HG03571 (cell line): Measurements from ENCODE around the gene RPL31.

Source experiments
- ATAC-seq: cut with Tn5 transposase; IDR thresholded peaks from one replicate; pipeline ENCODE4 v1.9.1; 2021; ENCODE audit not compliant: unreplicated experiment

Gene RPL31

GRCh38 chr2:100992262-100992661, 9.8 kb upstream of the RPL31 start:
- no peak for ATAC-seq

DNA sequence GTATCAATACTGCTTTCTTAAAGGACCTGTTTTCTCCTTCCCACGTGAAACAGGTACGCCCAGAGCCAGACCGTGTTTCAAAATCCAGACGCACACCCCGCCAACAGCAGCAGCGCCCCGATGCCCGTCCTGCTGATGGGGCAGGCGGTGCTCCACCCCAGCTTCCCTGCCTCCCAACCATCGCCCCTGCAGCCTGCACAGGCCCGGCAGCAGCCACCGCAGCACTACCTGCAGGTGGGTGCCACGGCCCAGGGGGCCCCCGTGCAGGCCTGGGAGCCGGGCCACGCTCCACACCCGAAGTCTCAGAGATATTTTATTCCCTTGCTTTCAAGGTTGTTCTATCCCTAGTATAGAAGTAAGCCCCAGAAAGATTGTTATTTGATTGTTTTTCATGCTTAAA, 8.8 kb upstream of the RPL31 start:
- ATAC-seq, result no peak

DNA sequence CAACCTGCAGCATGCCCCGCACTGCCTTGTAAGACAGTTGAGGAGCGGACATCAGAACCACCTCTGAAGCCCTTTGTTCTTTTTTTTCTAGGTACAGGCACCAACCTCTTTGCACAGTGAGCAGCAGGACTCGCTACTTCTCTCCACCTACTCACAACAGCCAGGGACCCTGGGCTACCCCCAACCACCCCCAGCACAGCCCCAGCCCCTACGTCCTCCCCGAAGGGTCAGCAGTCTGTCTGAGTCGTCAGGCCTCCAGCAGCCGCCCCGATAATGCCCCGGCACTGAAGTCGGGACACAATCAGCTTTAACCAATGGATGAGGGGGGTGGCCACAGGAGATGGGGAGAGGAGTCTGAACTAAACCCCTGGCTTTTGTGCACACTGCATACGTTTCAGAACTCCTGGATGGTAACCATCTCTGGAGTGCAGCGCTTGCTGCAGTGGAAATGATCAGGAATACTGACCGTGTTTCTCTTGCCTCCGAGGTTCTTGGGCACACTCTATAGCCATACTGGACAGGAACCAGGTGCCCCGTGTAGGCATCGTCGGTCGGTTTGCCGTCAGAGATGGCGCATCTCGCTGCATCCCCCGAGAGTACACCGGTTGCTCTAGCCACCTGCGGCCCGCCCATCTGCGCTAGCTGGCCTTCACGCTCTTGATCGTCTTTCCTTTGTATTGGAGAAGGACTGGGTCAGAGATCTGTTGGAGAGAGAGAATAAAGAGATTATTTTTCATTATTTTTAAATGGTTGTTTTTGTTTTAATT, 6.6 kb upstream of the RPL31 start:
- no peak for ATAC-seq

DNA sequence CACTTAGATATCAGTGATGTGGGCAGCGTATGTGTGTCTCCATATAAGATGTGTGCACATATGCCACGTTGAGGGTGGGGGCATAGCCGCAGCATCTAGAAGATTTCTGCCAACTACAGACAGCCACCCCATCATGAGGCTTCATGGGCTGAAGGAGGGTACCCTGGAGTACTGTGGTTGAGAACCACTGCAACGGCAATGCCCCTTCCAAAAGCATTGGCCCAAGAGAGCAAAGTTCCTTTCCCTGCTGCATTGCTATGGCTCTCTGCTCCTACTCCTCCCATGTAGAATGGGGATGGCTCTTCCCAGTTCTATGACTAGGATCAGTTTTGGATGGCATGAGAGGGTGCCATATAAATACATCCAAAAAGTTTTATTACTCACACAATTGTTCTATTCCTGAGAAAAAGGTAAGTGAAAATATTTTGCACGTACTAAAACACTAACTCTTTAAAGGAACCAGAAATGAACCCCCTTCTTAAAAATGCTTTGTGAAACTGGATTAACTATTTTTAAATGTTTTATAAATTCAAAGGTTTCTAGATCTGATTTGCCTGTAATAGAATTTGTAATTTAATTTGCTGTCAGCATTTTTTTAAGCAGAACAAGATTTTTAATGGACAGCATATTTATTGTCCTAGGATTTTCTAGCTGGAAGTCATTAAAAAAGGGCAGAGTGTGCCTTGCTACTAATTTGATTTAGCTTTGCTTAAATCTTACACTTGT, 4.4 kb upstream of the RPL31 start:
- no peak for ATAC-seq

DNA sequence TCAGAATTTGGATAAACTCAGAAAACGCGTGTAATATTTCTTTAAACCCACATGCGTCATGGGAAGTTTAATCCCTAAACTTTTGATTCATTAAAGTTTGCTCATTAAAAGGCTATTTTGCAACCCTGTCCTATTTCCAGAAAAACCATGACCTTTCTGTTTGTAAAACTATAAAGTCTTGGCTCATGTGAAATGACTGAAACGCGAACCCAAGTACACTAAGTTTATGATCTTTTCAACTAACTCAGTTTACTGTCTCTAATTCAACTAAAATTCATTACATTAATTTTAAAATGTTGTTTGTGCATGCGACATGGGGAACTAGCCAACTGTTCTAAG, 3.9 kb upstream of the RPL31 start:
- ATAC-seq, result no peak

- ATAC-seq, result no peak
Observed at GRCh38 chr2:100999995-101000394, 2.1 kb upstream of the RPL31 start.

DNA sequence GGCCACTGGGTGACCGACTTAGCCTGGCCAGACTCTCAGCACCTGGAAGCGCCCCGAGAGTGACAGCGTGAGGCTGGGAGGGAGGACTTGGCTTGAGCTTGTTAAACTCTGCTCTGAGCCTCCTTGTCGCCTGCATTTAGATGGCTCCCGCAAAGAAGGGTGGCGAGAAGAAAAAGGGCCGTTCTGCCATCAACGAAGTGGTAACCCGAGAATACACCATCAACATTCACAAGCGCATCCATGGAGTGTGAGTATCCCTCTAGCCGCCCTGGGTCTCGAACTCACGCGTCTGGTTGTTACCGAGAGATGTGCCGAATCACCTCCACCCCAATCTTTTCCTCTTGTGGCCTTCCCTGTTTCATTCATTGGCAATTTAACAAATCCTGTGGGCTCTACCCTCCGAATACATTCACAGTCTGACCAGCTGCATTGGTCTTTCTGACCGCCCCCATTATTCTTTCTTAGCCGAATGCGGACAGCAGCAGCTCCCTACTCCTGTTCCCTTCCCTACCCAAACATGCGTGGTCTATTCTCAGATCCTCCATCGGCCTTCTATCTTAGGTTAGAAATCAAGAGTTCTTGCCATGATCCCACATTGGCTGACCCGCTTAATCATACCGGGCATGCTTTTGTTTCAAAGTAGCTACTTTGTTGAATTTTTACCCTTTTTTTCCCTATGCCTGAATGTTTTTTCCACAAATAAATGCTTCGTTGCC, 631 bp downstream of the RPL31 start:
- no peak for ATAC-seq

DNA sequence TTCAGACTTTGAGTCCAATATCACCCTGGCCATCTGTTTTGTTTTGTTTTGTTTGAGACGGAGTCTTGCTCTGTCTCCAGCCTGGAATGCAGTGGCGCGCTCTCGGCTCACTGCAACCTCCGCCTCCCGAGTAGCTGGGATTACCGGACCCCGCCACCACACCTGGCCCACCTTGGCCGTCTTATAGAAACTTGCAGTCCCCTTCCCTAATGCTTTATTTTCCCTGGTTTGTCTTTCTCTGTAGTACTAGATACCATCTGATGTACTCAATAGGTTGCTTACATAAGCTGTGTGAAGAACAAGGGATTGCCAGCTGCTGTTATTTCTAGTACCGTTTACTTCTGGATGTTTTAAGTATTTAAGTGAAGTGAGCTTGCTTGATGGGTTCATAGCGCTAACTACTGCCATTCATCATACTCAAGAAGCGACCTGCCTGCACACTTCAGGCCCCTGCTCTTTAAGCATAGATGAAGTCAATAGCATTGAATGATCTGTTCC, 1.2 kb downstream of the RPL31 start:
- no peak for ATAC-seq

- no peak for ATAC-seq
Observed at GRCh38 chr2:101004620-101005325, 2.7 kb downstream of the RPL31 start.

GRCh38 chr2:101006065-101006715, 4.1 kb downstream of the RPL31 start:
- no peak for ATAC-seq

DNA sequence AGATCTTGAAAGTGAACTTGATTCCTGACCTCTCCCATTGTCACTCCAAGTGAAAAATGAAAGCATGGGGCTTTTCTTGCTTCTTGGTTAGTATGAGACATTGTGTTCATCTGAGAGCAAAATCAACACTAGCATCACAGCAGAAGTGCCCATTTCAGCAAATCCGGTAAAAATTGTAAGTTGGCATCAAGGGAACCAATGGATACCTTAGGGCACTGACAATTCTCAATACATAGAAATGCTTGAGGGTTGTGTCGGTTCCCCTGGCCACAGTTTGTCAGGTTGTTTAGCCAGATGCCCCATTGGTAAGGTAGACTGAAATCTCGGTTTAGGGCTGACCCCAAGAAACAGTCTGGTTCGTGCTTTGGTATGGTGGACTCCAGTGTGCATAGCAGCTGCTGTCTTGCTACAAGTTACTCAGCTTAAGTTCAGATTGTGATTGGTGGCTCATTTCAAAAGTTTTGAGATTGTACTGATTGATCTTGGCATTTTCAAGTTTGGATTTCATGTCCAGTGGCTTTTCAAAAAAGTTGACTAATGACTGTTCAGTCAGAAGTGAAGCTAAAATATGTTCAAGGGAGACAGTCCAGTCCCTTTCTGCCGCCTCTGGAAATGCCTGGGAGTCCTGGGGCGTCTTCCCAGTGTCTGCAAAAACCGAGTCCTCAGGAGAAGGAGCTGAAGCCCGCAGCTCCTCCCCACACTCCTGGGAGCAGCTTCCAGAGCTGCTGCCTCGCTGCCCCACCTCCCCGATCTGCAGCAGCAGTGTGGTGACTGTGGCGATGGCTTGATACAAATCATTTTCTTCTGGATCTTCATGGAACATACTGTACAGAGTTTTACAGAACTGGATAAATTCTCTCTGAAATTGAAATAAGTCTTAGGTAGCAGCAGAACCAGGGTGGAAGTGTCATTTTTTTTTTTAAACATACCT, 5.6 kb downstream of the RPL31 start:
- no peak for ATAC-seq

DNA sequence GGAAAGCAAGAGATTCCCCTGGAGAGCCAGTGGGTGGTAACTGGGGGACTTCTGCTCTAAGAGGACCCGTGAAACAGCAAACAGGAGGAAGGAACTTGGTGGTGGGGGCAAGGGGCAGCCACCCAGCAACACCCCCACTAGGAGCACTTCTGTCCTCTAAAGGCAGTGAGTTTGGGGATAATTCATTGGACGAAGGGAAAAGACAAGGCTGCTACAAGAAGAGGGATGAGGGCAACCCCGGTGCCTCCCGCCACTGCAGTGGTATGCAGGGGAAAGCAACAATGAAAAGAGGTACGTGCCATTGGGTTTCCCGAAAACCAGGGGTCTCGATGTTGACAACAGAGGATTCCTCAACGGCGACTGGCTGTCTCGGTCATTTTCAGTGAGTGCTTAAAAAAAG, 9.1 kb downstream of the RPL31 start:
- no peak for ATAC-seq

DNA sequence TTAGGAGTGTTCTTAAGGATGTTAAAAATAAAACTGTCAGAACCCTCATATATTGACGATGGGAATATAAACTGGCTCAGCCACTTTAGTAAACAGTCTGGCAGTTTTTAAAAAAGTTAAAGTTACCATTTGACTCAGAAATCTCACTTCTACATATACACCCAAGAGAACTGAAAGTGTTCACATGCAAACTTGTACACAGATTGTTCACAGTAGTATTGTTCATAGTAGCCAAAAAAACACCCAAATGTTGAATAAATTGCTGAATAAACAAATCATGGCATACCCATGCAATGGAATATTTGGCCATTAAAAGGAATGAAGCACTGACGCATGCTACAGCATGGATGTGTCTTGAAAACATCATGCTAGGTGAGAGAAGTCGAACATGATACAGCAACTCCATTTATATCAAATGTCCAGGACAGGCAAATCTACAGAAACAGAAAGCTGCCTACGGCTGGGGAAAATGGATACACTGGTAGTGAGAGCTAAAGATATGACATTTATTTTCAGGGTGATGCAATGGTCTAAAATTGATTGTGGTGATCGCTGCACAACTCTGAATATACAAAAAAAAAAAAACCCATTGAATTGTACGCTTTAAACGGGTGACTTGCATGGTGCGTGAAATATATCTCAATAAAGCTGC, 10.1 kb downstream of the RPL31 start:
- no peak for ATAC-seq

DNA sequence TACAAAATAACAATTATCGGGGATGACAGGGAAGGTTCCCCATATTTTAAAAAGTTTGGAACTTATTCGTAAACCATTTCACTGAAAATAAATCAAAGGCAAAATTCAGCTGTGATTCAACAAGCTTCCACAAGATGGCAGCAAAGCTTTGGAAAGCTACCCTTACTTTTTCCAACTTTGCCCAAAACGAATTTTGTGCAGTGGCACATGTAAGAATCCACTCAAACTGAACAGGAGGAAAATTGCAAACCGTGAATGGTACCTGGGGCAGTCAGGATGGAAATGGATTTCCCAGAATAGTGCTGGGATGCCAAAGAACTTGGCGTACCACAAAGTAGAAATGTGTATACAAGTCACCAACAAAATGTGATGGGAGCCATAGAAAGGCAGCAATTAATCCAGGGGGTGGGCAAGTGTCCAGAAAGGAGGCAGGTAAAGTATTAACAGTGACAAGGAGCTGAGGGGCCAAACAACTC, 10.7 kb downstream of the RPL31 start:
- ATAC-seq, result no peak

DNA sequence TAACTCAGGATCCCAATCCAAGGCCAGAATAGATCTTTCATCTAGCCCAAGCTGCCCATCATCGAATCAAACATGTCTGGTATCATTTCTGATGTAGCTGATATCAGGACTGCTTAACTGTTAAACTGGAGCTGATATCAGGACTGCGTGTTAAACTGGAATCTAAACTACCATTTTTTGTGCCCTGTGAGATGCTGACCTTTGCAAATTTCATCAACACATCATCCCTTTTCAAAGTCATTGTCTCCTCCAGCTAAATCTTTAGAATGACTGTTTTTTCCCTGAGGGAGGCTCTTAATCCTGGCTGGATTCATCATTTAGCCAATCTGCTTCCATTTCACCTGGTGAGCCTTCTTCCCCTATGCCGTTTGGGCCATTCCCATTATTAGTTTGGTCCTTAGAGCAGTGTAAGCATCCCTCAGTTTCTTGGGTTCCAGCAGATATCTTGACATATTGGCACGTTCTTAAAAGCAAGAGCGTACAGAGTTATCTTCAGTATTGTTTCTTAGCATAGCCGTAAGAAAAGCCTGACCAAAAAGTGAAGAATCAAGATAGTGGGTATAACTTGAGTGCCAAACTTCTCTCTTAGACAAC, 12.3 kb downstream of the RPL31 start:
- ATAC-seq, result no peak

GRCh38 chr2:101017371-101017770, 15.3 kb downstream of the RPL31 start:
- ATAC-seq, result no peak

DNA sequence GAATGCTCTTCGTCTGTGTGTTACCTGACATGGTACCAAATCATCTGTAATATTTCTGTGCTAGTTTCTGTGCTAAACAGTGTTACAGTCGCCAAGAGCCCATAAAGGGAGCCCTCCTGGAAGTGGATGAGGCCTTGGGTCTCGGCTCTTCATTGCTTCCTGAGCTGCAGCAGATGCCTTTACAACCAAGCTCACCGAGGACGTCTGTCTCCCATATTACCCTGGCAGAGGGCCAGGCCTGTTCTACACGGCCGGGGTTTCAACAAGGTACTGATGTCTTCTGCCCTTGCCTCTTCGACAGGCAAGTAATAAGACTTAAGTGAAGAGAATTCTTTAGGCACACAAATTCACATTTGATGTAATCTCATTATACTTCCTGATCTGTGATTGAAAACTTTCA, 16.8 kb downstream of the RPL31 start:
- no peak for ATAC-seq

- ATAC-seq, result no peak
Observed at GRCh38 chr2:101022221-101022620, 20.1 kb downstream of the RPL31 start.
